Stimulated activated CD4-positive, alpha-beta T cell treated with anti-CD3 and anti-CD28 coated beads, Interleukin-12 subunit alpha, Interleukin-12 subunit beta, amount 100 ng/mL, for 24 hours (primary cell): ENCODE data around the gene EDIL3.
"Not testable (repeated sequence)": the region's sequence is repeated elsewhere in the genome, so short reads cannot be mapped to it uniquely, and the experiment has no call there.

Source experiments
- DNase-seq, 2 experiments: peaks; one replicate each; pipeline ENCODE4 v3.0.0-alpha.2; 2020; ENCODE audit warnings: low read depth in 2 of 2

EDIL3 gene

DNA sequence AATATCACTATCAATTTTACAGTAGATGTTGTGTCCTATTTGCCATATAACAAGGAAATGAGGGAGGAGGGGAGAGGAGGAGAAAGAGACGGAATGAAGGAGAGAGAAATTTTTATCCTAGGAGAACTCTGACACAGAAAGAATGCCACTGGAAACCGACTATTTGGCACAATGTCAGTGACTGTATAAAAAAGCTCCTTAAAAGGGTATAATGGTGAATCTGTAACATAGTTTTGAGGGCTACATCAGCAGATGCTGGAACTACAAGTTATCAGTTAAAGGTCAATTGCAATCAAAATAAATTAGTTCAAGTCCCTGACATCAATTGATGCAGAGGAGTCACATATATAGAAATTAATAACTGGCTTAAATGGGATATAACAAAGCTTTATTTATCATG is 5.7 kb downstream of the EDIL3 start:
- no peak for DNase-seq

DNA sequence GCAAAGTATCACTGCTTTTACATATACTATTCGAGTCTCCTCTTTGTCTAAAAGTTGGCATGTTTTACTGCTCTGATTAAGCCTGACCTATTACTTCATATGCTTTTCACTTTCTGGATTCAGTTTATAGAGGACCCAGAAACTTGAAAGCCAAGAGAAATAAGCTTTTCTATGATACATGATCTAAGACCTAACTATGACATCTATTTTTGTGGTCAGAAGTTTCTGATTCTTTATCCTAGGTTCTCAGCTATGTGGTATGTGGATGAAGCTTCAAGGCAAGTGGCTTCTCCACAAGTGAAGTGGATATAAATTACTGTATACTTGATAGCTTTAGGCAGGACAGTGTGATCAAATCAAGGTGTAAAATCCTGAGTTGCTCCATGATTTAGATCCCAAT is 6.3 kb downstream of the EDIL3 start:
- DNase-seq, result no peak

DNA sequence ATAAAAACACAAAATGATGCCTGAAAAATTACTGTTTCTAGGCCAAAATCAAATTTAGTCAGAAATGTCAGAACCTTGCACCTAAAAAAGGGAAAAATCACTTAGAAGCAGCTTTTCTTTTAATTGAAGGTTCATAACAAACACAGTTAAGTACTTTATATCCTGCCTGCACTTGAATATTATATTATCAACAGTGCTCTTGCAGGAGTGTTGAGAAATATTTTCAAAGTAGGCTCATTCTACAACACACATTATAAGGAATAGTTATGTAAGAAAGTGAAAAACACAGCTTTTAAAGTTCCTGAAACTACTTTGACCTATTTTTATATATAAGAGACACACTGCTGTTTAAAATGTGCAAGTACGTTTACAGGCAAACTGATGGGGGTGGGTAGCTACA is 8.3 kb downstream of the EDIL3 start:
- no peak for DNase-seq

DNA sequence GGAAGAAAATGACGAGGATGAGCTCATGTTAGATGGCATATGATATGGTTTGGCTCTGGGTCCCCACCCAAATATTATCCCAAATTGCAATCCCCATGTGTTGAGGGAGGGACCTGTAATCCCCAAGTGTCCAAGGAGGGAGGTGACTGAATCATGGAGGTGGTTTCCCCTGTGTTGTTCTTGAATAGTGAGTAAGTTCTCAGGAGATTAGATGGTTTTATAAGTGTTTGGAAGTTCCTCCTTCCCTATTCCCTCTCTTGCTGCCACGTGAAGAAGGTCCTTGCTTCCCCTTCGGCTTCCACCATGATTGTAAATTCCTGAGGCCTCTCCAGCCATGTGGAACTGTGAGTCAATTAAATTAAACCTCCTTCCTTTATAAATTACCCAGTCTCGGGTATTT is 10.1 kb downstream of the EDIL3 start:
- DNase-seq, result no peak

DNA sequence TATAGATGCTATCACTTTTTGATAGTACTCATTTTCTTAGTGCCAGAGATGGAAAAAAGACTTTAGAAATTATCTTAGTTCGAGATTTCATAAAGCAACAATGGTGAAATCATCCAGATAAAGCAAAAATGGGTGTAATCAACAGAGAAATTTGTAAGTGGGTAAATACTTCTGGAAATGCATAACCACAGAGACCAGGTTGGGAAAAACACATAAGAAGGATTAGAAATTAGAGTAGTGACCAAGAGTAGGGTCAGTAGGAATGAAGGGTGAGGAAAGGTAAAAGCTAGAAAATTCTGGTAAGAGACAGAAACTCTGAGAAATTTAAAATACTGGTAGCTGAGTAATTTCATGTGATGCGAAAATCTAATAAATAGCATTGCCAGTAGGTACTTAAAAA is 11.2 kb downstream of the EDIL3 start:
- DNase-seq, result no peak

DNA sequence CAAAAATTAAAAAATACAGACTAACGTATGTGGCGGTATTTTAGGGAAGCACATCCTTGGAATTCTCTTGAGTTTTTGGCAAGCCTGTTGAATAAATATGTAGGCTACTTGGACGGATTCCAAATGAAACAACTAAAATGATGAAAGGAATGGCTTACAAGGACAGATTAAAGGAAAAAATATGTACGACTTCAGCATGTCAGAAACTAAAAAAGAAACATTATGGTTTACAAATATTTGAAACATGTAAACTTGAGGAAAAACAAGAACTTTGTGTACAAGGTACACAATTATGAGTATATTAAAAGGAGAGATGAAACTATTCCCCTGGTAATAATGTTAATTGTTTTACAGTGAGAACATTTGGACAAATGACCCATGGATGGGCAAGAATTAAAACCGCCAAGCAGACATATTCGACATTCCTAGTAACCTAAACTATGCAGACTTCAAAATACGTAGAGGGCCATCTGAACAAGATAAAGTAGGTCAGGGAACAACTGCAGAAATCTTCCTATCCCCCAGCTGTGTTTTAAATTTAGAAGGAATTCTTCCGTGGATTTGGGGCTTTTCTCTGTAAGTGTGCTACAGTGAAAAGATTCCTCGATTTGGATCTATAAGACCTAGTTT is 12.5 kb downstream of the EDIL3 start:
- no peak for DNase-seq

DNA sequence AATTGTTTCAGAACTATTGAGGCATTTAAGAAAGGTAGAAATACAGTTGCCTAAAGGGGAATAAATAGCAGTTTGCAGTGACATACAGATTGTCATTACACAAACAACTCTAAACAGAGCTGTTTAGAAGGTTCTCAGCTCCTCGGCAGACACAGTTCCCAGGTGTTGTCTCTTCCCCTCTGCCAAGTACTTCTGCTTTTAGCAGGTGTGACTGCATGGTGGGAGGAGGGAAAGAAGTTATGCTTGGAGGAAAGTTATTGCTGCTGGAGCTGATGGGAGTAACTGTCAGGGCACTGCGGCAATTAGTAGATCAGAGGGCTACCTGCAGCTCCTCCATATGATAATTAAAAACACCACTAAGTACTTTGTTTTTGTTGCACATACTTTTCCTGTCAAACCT is 14.5 kb downstream of the EDIL3 start:
- DNase-seq, result no peak

DNA sequence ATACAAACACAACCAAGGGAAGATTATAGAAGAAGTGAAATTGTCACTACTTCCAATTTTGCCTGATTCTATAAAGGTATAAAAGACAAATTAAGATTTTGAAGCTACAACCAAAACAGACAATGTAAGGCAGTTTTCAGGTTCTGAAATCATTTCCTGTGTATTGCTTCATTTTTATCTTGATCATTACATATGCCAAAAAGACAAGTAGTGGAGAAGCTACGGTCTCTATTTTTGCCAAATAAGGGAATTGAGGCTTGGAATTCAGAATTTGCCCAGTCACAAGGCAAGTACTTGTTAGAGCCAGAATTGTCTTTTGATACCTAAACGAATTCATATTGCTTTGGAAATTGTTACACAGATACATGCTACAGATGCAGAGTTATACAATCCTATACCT is 20.6 kb downstream of the EDIL3 start:
- no peak for DNase-seq

DNA sequence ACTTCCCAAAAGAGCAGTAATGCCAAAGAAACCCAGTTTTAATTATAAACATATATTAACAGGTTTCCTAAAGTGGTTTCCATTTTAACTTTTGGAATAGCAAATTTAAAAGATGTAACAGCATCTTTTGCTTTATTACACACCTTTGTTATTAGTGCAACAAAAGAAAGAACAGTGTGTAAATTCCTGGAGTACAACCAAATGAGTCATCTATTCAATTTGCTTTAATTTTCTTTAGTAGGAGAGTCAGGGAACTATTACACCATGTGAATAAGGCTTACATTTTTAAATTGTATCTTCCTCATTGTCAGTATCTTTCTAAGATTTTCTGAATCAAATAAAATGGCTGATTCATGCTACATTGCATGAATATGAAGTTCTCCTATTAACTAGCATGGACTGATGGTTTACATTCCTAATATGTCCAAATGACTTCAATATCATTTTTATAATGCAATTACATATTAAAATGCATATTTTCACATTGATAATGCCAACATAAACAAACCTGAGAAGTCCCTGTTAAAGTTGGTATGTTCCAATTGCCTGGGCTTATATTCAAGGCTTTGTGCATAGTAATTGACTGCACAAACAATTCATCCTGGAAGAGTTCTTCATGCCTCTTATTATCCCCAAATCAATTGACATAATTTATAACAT is 22.5 kb downstream of the EDIL3 start:
- no peak for DNase-seq

DNA sequence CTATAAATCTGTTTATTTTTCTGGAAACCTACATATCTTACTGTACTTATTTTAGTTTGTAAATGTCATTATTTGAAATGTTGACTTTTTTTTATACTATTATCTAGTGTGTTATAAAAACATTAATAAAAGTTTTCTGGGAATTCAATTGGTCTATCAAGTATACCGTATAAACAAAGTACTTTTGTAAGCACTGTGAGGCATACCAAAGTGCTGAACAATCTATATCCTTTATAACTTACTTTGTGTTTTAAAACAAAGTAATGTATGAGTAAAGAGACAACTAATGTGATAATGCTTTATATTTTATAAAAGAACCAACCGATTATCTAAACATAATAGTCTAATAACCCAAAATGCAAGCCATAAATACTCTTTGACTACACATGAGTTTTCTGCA is 23.1 kb downstream of the EDIL3 start:
- no peak for DNase-seq

DNA sequence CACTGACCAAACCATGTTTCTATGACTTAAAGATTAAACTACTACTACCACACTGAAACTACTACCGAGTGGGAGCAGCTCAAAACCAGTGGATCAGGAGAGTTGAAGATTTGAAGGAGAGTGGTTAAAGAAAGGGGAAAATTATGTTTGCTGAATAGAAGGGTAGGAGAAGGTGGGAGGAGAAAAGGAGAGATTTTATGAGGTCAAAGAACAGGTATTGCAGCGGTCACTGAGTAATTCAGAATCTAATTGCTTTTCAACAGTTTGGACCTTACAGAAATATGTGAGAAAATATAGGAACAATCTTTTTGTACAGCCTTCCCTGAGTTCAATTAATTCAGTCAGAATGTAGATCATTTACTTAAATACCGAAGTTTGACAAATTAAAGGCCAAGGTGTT is 24.6 kb downstream of the EDIL3 start:
- no peak for DNase-seq

DNA sequence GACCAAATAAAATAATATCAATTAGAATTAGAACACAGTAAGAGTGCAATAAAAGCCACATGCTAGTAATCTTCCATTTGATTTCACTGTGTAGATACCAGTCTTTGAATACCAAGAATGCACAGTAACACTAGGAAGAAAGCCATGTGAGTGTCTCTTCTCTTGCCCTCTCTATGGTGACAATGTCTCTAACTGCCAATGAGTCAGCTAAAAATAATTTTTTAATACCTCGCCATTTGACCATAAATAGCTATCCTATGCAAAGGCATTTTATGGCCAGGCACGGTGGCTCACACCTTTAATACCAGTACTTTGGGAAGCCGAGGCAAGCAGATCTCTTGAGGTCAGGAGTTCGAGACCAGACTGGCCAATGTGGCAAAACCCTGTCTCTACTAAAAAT is 30.6 kb downstream of the EDIL3 start:
- no peak for DNase-seq

DNA sequence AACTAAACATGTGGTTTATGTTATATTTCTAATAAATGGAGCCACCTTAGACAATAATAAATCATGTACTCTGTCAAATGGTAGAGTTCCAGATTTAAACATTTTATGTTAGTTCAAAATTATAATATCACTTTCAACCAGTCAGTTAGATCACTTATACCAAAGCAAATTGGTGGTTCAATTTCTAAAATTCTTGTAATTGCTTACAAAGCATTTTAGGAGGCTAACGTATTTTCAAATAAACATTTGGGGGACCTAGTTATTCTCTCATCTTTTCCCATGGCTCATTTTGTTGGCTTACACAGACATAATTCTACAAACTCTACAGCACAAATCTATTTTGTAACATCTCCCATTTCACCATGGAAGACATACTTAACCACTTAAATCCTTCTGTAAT is 39.9 kb downstream of the EDIL3 start:
- DNase-seq, result no peak

DNA sequence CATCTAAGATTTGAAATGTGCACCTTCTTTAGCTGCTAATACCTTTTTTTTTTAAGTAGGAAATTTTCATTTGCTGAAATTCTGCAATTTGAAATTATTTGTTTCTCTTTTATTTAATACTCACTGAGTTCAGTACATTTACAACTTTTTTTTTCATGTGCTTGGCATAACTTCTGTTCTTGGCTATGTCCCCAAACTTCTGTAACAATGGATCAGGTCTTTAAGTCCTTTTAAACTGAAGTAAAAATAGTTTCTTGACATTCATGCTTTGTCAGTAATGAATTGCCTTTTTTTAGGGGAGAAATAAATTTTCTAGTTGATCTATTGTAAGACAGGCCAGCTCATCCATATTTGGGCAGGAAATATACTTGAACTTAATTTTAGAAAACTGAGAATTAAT is 41.5 kb downstream of the EDIL3 start:
- no peak for DNase-seq

DNA sequence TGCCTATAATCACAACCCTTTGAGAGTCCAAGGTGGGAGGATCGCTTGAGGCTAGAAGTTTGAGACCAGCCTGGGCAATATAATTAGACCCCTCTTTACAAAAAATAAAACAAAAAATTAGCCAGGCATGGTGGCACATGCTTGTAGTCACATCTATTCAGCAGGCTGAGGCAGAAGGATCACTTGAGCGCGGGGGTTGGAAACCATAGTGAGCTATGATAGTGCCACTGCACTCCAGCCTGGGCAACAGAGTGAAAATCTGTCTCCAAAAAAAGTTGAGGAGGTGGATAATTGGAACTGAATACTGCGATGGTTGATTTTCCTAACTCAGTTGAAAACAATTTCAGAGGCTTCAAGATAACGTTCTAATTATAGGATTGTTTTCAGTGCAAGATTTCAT is 52.6 kb downstream of the EDIL3 start:
- DNase-seq, result no peak

DNA sequence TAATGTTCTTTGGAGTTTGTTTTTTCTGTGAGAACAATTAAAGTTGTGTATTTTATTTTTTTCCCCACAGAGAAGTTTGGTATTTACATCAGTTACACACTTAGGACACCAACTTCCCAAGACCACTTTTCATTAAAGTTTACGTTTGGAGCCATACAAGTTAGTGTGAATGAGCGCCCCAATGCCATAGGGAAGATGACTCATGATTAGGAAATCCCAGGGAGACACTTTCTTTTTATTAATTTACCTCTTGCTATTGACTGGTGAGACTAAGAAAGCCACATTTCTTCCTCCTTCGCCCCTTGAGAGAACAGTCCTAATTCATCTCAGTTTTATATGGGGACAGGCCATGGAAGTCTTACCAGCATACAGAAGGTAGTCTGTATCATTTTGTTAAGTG is 57.1 kb downstream of the EDIL3 start:
- DNase-seq, result no peak

DNA sequence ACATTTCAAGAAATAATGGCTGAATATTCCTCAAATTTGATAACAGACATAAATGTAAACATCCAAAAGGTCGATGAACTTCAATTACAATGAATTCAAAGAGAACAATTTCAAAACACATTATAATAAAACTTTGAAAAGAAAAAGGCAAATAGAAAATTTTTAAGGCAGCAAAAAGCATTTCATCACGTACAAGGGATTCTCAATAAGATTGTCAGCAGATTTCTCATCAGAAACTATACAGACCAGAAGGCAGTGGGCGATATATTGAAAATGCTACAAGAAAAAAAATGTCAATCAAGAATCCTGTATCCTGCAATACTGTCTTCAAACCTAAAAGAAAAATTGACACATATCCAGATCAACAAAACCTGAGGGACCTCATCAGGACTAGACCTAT is 62.0 kb downstream of the EDIL3 start:
- DNase-seq, result no peak

DNA sequence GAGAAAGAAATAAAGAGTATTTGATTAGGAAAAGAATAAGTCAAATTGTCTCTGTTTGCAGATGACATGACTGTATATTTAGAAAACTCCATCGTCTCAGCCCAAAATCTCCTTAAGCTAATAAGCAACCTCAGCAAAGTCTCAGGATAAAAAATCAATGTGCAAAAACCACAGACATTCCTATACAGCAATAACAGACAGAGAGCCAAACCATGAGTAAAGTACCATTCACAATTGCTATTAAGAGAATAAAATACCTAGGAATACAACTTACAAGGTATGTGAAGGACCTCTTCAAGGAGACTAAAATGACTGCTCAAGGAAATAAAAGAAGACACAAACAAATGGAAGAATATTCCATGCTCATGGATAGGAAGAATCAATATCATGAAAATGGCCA is 66.9 kb downstream of the EDIL3 start:
- DNase-seq, result not testable (repeated sequence)

DNA sequence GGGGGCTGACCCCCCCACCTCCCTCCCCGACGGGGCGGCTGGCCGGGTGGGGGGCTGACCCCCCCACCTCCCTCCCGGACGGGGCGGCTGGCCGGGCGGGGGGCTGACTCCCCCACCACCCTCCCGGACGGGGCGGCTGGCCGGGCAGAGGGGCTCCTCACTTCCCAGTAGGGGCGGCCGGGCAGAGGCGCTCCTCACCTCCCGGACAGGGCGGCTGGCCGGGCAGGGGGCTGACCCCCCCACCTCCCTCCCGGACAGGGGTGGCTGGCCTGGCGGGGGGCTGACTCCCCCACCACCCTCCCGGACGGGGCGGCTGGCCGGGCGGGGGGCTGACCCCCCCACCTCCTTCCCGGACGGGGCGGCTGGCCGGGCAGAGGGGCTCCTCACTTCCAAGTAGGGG is 72.4 kb downstream of the EDIL3 start:
- not testable (repeated sequence) for DNase-seq

DNA sequence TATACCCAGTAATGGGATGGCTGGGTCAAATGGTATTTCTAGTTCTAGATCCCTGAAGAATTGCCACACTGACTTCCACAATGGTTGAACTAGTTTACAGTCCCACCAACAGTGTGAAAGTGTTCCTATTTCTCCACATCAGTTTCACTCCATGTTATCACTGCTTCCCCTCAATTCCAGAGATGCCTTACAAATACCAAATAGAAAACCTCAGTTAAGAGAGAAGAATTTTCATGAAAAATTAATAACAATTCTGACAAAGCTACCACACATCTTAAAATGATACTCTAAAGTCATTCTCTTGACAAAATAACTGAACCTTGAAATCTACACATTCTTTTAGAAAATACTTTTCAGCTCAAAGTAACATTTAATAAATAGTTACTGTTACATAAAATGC is 74.8 kb downstream of the EDIL3 start:
- DNase-seq, result not testable (repeated sequence)

DNA sequence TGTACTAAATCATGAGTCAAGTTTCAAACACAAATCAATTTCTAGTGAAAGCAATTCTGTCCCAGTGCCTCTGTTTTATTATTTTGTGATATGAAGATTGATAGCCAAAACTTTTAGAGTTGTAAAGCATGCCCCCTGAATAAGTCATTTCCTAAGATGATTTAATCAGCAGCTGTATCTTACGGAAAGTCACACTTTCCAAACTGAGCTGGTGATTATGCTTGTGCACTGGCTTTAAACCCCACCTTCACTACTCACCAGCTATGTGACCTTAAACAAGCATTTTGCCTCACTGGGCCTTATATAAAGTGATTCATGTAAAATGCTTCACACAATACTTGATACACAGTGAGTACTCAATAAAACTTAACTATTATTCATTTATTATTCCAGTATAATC is 78.1 kb downstream of the EDIL3 start:
- DNase-seq, result no peak

DNA sequence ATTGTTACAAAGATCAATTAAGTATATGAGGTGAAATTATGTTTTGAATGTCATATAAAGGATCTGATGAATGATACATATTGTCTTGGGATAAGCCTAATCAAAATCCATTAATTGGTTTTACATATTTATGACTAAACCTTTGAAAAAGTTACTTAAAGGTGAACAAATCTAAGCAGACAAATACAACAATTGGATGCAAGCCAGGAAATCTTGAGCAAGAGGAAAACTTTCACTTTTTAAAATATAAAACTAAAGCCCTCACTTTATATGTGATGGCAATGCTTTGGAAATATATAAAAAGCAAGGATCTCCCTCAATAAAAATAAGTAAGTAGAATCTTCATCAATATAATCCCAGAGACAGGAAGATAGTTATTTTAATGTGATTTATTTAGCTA is 80.1 kb downstream of the EDIL3 start:
- no peak for DNase-seq

DNA sequence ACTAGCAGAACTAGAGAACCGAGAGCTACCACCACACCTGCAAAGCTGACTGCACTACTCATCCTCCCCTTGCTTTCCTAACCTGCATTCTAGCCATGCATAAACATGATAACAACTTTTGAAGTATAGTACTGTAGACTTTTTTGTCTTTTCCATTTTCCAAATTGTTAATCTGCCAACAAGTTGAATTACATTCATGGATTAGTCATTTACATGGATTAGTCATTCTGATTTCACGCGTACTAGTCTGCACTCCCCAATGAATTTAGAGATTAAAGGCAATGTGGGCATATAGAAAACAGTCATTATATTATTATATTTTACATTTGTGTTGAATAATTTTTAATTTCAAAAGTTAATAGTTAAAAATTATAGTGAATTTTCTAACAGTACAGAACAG is 81.4 kb downstream of the EDIL3 start:
- DNase-seq, result no peak

DNA sequence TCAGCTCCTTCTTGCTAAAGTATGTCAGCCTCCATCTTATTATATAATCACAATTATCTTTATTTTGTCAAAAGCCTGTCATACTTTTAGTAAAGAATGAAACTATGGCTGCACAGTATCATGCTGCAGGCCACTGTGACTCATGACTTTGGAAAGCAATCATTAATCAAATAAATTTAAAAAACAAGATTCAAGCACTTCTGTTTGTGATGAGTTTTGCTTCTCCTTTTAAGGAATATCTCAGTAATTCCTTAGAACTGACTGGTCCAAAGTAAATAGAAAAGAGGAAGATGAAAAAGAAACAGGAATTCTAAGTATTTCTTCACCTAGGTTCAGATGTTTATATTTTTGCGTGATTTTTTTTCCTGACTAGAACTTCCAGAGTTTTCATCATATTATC is 83.1 kb downstream of the EDIL3 start:
- no peak for DNase-seq
